Medulla oblongata (tissue), 1 donor: ENCODE results near the gene SCAF1.

ENCODE experiments used
- DNase-seq: peaks from one replicate; pipeline ENCODE4 v3.0.0-alpha.2; 2015; ENCODE audit errors: extremely low spot score

The SCAF1 gene

DNA sequence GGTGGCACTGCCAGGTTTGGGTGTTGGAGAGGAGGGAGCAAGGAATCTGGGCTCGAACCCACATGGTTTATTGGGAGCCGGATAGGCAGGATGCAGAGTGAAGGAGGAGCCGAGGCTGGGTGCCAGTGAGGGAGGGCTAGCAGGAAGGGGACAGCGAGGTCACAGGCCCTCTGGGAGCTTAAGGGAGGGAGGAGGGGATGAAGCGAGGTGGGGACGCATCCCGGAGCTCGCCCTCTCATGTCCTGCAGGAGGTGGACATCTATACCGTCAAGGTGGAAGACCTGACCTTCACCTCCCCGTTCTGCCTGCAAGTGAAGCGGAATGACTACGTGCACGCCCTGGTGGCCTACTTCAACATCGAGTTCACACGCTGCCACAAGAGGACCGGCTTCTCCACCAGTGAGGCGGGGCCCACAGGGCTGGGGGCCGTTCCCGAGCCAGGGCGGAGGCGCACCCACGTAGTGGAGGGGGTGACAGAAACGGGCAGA, 43.9 kb downstream of the SCAF1 start:
- DNase-seq = no peak

DNA sequence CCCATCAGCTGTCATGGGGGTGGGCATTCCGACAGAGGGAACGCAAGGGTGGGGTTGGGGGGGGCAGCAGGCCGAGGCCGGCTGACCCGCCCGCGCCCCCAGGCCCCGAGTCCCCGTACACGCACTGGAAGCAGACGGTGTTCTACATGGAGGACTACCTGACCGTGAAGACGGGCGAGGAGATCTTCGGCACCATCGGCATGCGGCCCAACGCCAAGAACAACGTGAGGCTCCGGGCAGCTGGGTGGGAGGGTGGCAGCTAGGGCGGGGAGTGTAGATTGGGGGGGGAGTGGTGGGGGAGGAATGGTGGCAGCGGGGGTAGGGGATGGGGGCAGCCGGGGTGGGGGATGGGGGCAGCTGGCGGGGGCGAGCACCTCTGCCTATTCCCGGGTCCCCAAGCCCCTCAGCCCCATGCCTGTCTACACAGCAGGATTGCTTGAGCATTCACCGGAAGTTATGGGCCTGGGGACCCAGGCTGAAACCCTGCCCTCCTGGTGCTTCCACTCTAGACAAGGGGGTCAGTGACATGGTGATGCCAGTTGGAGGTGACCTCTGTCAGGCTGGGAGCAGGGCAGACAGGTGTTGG, 44.6 kb downstream of the SCAF1 start:
- DNase-seq = no peak

- DNase-seq = no peak
These were observed 45.1 kb downstream of the SCAF1 start for GRCh38 chr19:49687150-49687549.

- no peak for DNase-seq
These were observed 45.7 kb downstream of the SCAF1 start for GRCh38 chr19:49687566-49688316.

GRCh38 chr19:49688531-49689132, 46.6 kb downstream of the SCAF1 start:
- DNase-seq = no peak

GRCh38 chr19:49689133-49690078, 47.4 kb downstream of the SCAF1 start, which contains the start of gene ADM5:
Gene ADM5, plus strand, starts transcription at chr19:49689594. Its CDS starts 244 bp downstream, at chr19:49689838.
- DNase-seq = peak; percentile 38

- no peak for DNase-seq
These were observed 48.2 kb downstream of the SCAF1 start for GRCh38 chr19:49690079-49690655.

GRCh38 chr19:49690656-49691242, 48.7 kb downstream of the SCAF1 start, which contains the start of gene CPT1C:
Gene CPT1C, plus strand, starts transcription at chr19:49691116. Its CDS starts 1,137 bp downstream, at chr19:49692253.
- DNase-seq = peak; percentile 85

DNA sequence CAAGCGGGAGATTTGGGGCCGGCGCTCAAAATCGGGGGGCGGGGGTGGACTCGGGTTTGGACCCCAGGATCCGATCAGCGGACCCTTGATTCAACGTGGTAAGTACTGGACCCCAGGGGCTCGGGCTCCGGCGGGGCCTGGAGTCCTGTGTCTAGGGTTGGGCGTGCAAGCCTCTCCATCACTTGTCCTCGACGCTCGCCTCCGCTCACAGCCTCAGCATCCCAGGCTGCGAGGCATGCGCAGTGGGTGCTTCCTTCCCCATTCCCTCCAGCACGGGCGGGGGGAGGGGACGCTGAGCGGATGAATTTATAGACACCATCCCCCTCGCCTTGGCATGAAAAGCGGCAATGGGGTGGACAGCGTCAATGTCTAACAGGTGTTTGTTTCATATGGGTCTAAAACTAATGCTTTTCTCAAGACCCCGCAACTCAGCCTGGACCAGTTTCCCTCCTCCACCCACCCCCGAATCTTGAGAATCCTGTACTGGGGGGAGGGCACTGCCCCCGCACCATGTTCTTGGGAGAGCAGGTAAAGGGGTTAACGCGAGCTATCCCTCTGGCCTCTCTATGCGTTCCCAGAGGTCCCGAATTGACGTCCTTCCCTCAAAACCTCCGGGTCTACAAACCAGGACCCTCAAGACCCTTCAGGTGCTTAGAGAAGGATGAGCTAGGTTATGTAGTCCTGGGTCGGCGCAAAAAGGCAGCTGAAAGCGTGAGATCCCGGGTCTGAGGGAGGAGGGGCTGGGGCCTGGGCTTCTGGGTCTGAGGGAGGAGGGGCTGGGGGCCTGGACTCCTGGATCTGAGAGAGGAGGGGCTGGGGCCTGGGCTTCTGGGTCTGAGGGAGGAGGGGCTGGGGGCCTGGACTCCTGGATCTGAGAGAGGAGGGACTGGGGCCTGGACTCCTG, 49.5 kb downstream of the SCAF1 start:
- DNase-seq = peak; percentile 80

GRCh38 chr19:49692147-49692506, 50.1 kb downstream of the SCAF1 start:
- DNase-seq = no peak

DNA sequence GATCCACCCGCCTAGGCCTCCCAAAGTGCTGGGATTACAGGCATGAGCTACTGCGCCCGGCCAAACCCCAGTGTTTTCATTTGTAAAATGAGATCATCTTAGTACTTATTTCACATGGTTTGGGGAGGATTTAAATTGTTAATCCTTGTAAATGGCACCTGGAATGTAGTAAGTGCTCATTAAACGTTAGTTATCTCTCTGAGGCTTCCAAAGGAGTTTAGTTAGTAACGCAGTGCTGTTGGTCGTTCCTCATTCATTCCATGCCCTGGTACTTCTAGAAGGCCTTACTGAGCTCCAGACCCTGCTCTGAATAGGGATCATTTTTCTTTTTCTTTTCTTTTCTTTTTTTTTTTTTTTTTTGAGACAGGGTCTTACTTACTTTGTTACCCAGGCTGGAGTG, 54.1 kb downstream of the SCAF1 start:
- DNase-seq = no peak

DNA sequence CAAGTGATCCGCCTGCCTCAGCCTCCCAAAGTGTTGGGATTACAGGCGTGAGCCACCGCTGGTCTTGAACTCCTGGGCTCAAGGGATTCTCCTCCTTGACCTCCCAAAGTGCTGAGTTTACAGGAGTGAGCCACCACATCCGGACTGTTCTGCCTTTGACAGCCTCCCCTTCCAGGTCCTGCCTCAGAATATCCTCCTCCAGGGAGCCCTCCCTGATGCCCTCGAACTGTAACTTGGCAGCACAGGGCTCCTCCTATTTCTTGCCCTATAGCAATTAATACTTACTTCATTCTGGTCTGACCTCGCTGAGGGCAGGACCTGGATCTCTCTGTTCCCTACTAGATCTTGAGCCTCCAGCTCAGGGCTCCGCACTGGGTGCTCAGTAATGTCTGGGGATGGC, 54.9 kb downstream of the SCAF1 start:
- no peak for DNase-seq

DNA sequence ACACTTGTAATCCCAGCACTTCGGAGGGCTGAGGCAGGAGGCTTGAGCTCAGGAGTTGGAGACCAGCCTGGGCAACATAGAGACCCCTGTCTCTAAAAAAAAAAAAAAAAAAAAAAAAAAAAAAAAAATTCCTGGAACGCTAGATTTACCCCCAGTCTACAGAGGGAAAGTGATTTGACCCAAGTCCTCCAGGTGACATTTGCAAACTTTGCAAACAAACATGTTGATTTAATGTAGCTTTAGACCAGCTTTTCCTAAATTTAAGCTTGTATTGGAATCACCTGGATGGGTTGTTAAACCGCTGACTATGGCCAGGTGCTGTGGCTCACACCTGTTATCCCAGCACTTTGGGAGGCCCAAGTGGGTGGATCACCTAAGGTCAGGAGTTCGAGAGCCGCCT, 57.4 kb downstream of the SCAF1 start:
- no peak for DNase-seq

- DNase-seq = no peak
These were observed 58.6 kb downstream of the SCAF1 start for GRCh38 chr19:49700563-49700962.

DNA sequence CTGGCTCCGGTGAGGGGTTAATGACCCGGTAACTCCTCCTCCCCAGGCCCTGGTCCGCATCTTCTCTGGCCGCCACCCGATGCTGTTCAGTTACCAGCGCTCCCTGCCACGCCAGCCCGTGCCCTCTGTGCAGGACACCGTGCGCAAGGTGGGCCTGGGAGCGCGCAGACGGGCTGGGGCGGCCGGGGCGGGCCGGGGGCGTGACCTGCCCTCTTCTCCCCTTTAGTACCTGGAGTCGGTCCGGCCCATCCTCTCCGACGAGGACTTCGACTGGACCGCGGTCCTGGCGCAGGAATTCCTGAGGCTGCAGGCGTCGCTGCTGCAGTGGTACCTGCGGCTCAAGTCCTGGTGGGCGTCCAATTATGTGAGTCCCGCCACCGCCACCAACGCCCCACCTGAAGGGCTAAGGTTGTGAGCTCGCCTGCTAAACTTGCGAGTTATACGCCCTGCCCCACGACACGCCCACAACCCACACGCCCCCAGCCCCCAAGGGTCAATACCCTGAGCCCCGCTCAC, 59.3 kb downstream of the SCAF1 start:
- DNase-seq = no peak

- no peak for DNase-seq
These were observed 63.1 kb downstream of the SCAF1 start for GRCh38 chr19:49704888-49705642.

GRCh38 chr19:49705919-49706318, 63.9 kb downstream of the SCAF1 start:
- no peak for DNase-seq
